HS-5 (cell line): Measurements from ENCODE around the gene COL18A1.

Experiments used
- DNase-seq: peaks from one replicate; pipeline ENCODE4 v3.0.0-alpha.2; 2012; ENCODE audit warnings: low read depth

Gene COL18A1

GRCh38 chr21:45546636-45547544 is 141.9 kb downstream of the COL18A1 start:
- DNase-seq: no peak

DNA sequence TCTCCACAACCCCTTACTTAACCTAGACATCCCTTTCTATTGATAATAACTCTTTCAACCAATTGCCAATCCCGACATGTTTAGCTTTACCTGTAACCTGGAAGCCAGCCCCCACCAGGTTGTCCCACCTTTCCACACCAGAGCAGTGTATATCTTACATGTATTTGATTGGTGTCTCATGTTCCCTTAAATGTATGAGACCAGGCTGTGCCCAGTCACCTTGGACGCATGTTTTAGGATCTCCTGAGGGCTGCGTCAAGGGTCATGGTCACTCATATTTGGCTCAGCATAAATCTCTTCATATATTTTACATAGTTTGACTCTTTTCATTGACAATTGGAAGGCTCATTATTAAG is 142.6 kb downstream of the COL18A1 start:
- no peak for DNase-seq

GRCh38 chr21:45548711-45549491 is 143.9 kb downstream of the COL18A1 start:
- DNase-seq: no peak

DNA sequence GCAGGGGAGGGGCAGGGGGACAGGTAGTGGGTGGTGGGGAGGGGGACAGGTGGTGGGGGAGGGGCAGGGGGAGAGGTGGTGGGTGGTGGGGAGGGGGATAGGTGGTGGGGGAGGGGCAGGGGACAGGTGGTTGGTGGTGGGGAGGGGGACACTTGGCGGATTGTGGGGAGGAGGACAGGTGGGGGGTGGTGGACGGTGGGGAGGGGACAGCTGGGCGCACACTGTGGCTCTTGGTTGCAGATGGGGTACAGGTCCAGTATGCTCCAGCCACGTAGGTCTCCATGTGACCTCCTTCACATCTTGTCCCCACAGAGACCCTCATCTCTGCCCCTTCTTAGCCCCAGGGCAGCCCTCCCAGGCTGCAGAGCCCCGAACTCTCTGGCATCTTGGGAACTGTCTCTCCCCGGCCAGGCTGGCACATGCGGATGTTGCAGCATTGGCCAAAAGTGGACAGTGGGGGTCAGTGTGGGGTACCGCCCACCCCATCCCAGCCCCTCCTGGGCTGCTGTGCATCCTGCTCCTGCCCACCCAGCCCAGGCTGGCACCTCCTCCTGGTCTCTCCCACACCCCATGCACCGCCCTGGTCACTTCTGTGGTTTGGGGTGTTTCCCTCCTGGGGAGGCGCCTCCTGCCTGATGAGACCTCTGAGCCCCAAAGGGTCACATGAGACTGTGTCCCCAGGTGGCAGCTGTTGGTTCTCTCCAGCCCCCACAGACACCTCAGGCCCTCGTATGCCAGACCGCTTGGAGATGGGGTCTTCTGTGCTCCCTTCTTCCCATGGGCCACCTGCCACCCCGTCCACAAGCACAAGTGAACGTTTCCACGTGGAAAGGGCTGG is 144.9 kb downstream of the COL18A1 start:
- no peak for DNase-seq

GRCh38 chr21:45550522-45551210 is 145.7 kb downstream of the COL18A1 start:
- DNase-seq: no peak

- DNase-seq: peak; percentile 49
These were observed 146.4 kb downstream of the COL18A1 start for GRCh38 chr21:45551316-45551715.

- no peak for DNase-seq
These were observed 147.1 kb downstream of the COL18A1 start for GRCh38 chr21:45551783-45552695.

- DNase-seq: no peak
These were observed 147.9 kb downstream of the COL18A1 start for GRCh38 chr21:45552696-45553391.

DNA sequence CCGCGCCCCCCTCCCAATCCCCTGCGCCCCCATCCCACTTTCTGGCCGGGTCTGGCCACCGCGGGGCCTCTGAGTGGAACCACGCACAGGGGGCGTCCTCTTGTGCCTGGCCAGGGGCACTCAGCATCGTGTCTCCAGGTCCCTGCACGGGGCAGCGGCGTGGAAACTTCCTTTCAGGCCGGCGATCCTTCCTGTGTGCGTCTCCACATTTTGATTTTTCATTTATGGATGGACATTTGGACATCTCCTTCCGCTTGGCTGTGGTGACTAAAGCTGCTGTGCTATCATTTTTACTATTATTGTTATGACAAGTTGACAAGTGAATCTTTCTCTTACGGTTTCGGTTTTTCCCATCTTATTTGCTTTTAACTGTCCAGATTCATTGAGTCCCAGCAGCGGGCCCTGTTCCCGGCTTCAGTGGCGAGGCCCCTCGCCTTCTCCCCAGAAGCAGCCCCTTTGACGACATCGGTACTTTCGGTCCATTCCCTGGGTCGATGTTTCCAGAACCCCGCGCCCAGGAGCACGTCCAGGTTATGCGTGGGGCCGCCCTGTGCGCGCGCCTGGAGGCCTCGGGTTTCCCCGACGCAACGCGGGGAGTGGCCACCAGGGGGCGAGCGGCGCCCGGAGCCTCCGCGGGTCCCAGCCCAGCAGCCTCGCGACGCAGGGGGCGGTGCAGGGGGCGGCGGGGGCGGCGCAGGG is 149.7 kb downstream of the COL18A1 start:
- peak; percentile 24 for DNase-seq

DNA sequence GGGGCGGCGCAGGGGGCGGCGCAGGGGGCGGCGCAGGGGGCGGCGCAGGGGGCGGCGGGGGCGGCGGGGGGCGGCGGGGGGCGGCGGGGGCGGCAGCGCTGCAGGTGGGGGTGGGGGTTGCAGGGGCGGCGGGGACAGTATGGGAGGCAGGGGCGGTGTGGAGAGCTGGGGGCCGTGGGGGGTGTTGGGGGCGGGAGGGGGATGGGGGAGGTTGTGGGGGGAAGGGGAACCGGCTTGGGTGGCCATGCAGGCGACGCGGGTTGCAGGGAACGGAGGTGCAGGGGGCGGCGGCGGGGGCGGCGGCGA is 150.2 kb downstream of the COL18A1 start:
- no peak for DNase-seq

DNA sequence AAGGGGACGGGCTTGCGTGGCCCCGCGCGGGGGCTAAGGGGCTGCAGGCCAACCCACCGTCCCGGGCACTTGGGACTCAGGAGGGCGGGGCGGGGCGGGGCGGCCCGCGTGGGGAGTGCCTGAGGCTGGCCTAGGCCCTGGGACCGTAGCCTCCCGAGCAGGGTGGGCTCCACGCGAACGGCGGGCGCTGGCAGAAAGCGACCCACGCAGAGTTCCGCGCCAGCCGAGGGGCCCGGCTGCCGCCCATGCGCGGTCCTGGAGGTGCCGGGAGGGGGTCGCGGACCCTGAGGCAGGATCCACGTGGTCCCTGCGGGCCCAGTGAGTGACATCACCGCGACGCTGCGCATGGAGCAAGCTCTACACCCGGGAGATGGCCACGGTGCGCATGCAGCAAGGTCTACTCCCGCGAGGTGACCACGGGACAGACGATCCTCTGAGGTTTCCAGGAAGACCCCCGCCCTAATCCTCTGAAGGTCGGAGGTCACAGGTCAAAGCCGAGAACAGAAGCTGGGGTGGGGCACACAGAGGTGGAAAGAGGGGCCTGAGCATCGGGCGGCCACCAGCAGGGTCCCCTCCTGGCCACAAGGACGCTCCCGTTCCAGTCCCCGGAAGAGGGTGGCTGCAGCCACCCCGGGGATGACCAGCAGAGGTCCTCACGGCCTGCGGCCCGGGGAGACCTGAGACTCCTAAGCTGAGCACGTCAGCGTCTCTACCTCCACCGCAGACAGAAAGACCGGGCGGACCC is 150.8 kb downstream of the COL18A1 start:
- no peak for DNase-seq

GRCh38 chr21:45556302-45556644 is 151.3 kb downstream of the COL18A1 start:
- DNase-seq: no peak

DNA sequence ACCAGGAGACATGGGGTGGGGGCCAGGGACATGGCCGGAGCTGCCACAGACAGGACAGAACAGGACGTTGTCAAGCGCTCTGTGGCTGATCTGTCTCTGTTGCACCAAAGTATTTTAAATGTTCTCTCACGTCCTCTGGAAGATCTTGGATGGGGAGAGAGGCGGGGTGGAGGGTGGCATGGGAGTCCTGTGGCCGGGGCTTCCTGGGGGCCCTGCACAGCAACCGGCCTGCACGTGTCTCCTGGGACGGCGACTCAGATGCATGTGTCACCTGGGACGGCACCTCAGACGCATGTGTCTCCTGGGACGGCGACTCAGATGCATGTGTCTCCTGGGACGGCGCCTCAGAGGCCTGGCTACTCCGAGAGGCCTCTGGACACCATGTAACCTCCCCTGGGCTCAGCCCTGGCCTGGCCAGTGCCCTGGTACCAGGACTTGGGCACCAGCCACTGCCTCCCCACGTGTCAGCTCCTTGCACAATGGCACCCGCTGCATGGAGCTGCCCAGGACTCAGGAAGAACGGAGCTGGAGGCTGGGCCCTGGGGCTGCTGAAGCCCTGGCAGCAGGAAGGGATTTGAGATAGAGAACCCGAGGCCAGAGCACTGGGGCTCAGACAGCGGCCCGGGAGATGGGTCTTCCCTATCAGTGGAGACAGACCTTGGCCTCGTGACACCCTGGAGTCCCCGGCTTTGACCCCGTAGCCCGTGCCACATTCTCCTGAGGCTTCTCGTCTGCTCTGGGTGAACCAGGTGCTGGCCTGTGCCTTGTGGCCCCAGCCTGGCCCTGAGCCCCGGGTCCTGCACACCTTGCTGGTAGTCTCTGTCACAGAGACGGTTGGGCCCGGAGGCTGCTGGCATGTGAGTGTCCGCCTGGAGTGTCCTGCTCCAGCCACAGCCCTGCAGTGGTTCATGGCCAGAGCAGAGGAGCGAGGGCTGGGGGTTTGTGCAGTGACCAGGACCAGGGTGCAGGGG is 152.0 kb downstream of the COL18A1 start:
- no peak for DNase-seq

GRCh38 chr21:45557616-45558043 is 152.7 kb downstream of the COL18A1 start:
- no peak for DNase-seq

DNA sequence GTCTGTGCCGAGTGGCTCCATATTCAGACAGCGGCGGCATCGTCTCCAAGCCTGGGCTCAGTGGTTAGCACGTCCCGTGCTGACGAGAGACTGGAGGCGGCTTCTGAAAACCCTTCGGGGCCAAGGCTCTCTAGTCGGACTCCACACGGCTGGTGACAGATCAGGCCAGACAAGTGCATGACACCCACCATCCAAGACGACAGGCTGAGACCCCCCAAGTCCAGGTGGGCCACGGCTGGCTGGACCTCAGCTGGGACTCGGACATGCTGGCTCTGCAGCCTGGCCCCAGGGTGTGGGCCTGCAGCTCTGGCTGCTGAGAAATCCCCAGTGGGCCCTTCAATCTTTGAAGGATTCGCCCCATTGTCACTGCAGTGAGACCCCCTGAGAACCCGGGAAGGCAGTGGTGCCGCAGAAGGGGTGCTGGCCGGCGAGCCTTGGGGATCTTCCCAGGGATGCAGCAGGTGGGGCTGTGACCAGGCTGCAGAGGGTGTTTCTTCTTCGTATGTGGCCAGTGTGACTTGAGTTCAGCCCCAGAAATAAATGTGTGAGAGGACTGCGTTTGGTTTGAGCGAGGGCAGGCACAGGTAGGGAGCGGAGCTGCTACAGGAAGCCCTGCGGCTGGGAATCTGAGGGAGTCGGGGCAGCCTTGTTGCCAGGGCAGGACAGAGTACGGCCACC is 153.2 kb downstream of the COL18A1 start:
- no peak for DNase-seq

- DNase-seq: no peak
These were observed 154.5 kb downstream of the COL18A1 start for GRCh38 chr21:45559216-45560105.
